HepG2 (cell line): ENCODE measurements around the gene NPS. TPM values are rescaled to one million over a fixed set of nuclear protein-coding genes. Genes with fewer than 3 reads are reported as not detected.

ENCODE experiments used
- ATAC-seq: fragments of 200-7000 bp; cut with Tn5 transposase; 3 replicates; pipeline ENCODE4 v1.9.1; 2020; ENCODE audit warnings: mild to moderate bottlenecking, moderate library complexity
- BruUV-seq: library from RNA; stranded (reverse); fragments of 400-500 nt; replicated peaks from 2 replicates; lab custom pipeline; 2021; lab: Mats Ljungman, UMichigan
- CTCF ChIA-PET: fragments of 300-600 bp; formaldehyde crosslinking; extraction: SDS; loops from one replicate; lab custom pipeline; 2021; ENCODE audit warnings: low total read pairs, inconsistent platforms, low intra/inter-chr PET ratio; lab: Yijun Ruan, JAX
- POLR2A ChIA-PET: fragments of 350-600 bp; sonication (Branson Sonifier 250); formaldehyde crosslinking; loops from one replicate; lab custom pipeline; 2020; ENCODE audit warnings: antibody characterized with exemption, inconsistent platforms; lab: Yijun Ruan, JAX
- DNase-seq: peaks from one replicate; pipeline ENCODE4 v3.0.0-alpha.2; 2015; ENCODE audit warnings: low spot score
- FAIRE-seq: peaks from 3 replicates; lab custom pipeline; 2011; peaks lifted over from hg19 to GRCh38; lab: Jason Lieb, UNC
- H2AFZ ChIP-seq: one replicate; pipeline ENCODE4 v1.6.1; 2011; ENCODE audit warnings: low read length, inconsistent platforms
- H3K27ac ChIP-seq: fragments of 300-600 bp; 3 replicates; pipeline ENCODE4 v1.8.0; 2011; ENCODE audit warnings: mixed run types, mild to moderate bottlenecking, mixed read lengths, low read length, inconsistent platforms; ENCODE audit not compliant: insufficient read depth; ENCODE audit errors: extremely low read length
- H3K27me3 ChIP-seq, 2 experiments: fragments of 200-600 bp in 1 of 2; 2 replicates in 1 of 2; 3 replicates in 1 of 2; pipeline versions ENCODE4 v1.6.0 to v1.8.0; 2011; ENCODE audit warnings: low read length in 2 of 2, mild to moderate bottlenecking in 2 of 2, moderate library complexity in 2 of 2, inconsistent platforms in 1 of 2; ENCODE audit not compliant: insufficient read depth in 2 of 2, control insufficient read depth in 1 of 2
- H3K36me3 ChIP-seq, 2 experiments: fragments of 200-600 bp in 1 of 2; replicated peaks in 1 of 2; 2 replicates in 1 of 2; 3 replicates in 1 of 2; pipeline versions ENCODE4 v1.5.1 to v1.8.0; 2011; ENCODE audit warnings: low read length in 2 of 2, inconsistent platforms in 1 of 2; ENCODE audit not compliant: insufficient read depth in 2 of 2, control insufficient read depth in 1 of 2
- H3K4me1 ChIP-seq: 2 replicates; pipeline ENCODE4 v1.5.1; 2012; ENCODE audit warnings: low read length, inconsistent platforms; ENCODE audit not compliant: insufficient read depth
- H3K4me2 ChIP-seq: 2 replicates; pipeline ENCODE4 v1.6.0; 2011; ENCODE audit warnings: low read depth, low read length, inconsistent platforms
- H3K4me3 ChIP-seq, 3 experiments: fragments of 200-600 bp in 1 of 3; sonication (generic), shearing (Covaris generic) in 1 of 3; replicated peaks in 1 of 3; 2 replicates each; pipeline ENCODE4 v1.5.1; 2011 to 2016; ENCODE audit warnings: low read length in 3 of 3, inconsistent platforms in 2 of 3, low read depth in 2 of 3, mild to moderate bottlenecking in 2 of 3, control low read depth in 1 of 3, mixed read lengths in 1 of 3; ENCODE audit not compliant: insufficient read depth in 1 of 3
- H3K79me2 ChIP-seq: one replicate; pipeline ENCODE4 v1.6.1; 2011; ENCODE audit warnings: low read length, inconsistent platforms; ENCODE audit not compliant: insufficient read depth
- H3K9ac ChIP-seq: 2 replicates; pipeline ENCODE4 v1.6.0; 2011; ENCODE audit warnings: mild to moderate bottlenecking, low read depth, low read length, inconsistent platforms; ENCODE audit not compliant: insufficient read depth
- H3K9me3 ChIP-seq: 2 replicates; pipeline ENCODE4 v1.5.1; 2012; ENCODE audit warnings: mild to moderate bottlenecking, low read length
- H4K20me1 ChIP-seq: 2 replicates; pipeline ENCODE4 v1.6.0; 2011; ENCODE audit warnings: inconsistent platforms, mild to moderate bottlenecking, low read length, moderate library complexity; ENCODE audit not compliant: insufficient read depth
- ATRX ChIP-seq: sonication (generic); formaldehyde crosslinking; IDR thresholded peaks from 2 replicates; pipeline ENCODE4 v1.4.0; 2020; ENCODE audit warnings: missing genetic modification reagents, borderline replicate concordance
- CENPBD1 ChIP-seq: sonication (generic); formaldehyde crosslinking; IDR thresholded peaks from 2 replicates; pipeline ENCODE4 v1.8.0; 2022; ENCODE audit warnings: missing genetic modification reagents, low read depth, mild to moderate bottlenecking, borderline replicate concordance
- KLF6 ChIP-seq: IDR thresholded peaks from 2 replicates; pipeline ENCODE4 v1.8.0; 2016; ENCODE audit warnings: missing biosample characterization, missing genetic modification reagents
- POGZ ChIP-seq: sonication (generic); formaldehyde crosslinking; IDR thresholded peaks from 2 replicates; pipeline ENCODE4 v1.4.0; 2020; ENCODE audit warnings: mild to moderate bottlenecking, missing genetic modification reagents
- SATB2 ChIP-seq: sonication (generic); formaldehyde crosslinking; IDR thresholded peaks from 2 replicates; pipeline ENCODE4 v1.5.0; 2020; ENCODE audit warnings: missing genetic modification reagents
- SIN3B ChIP-seq: fragments of 150-350 bp; IDR thresholded peaks from 2 replicates; pipeline ENCODE4 v1.6.1; 2014; ENCODE audit warnings: low read length
- SMAD1 ChIP-seq: sonication (generic); formaldehyde crosslinking; IDR thresholded peaks from 2 replicates; pipeline ENCODE4 v1.4.0; 2020; ENCODE audit warnings: missing genetic modification reagents, low read depth, mild to moderate bottlenecking, borderline replicate concordance
- TAF15 ChIP-seq: fragments of 200-400 bp; formaldehyde crosslinking; IDR thresholded peaks from one replicate; pipeline ENCODE4 v1.6.1; 2018; ENCODE audit warnings: mild to moderate bottlenecking, low read depth, low read length; ENCODE audit not compliant: poor library complexity, severe bottlenecking
- TARDBP ChIP-seq: sonication (generic); formaldehyde crosslinking; IDR thresholded peaks from 2 replicates; pipeline ENCODE4 v1.8.0; 2022; ENCODE audit warnings: mild to moderate bottlenecking, missing genetic modification reagents
- YEATS2 ChIP-seq: sonication (generic); formaldehyde crosslinking; IDR thresholded peaks from 2 replicates; pipeline ENCODE4 v1.4.0; 2020; ENCODE audit warnings: missing genetic modification reagents, borderline replicate concordance
- ZFYVE20 ChIP-seq: sonication (generic); formaldehyde crosslinking; IDR thresholded peaks from 2 replicates; pipeline ENCODE4 v1.8.0; 2023; ENCODE audit warnings: low read depth, mild to moderate bottlenecking, moderate library complexity, missing genetic modification reagents, borderline replicate concordance
- ZNF224 ChIP-seq: sonication (generic); formaldehyde crosslinking; IDR thresholded peaks from 2 replicates; pipeline ENCODE4 v1.5.0; 2020; ENCODE audit warnings: mild to moderate bottlenecking, missing genetic modification reagents
- ZNF460 ChIP-seq: sonication (generic); formaldehyde crosslinking; IDR thresholded peaks from 2 replicates; pipeline ENCODE4 v1.5.1; 2020; ENCODE audit warnings: missing genetic modification reagents, mild to moderate bottlenecking, borderline replicate concordance
- ZNF484 ChIP-seq: sonication (generic); formaldehyde crosslinking; IDR thresholded peaks from 2 replicates; pipeline ENCODE4 v1.5.1; 2020; ENCODE audit warnings: mild to moderate bottlenecking, low read depth, missing genetic modification reagents, borderline replicate concordance
- ZNF556 ChIP-seq: sonication (generic); formaldehyde crosslinking; IDR thresholded peaks from 2 replicates; pipeline ENCODE4 v1.4.0; 2020; ENCODE audit warnings: mild to moderate bottlenecking, missing genetic modification reagents, borderline replicate concordance
- WGBS: methylation state at CpG from one replicate; pipeline ENCODE4 v1.1.6; 2017; ENCODE audit warnings: low lambda C conversion rate; 5-methylcytosine and 5-hydroxymethylcytosine counted together
- in situ Hi-C: cut with HindIII; loops from 2 replicates; pipeline ENCODE4 v1.10.0; 2017; ENCODE audit warnings: low pct_unique_long_range_greater_than_20kb; ENCODE audit not compliant: extremely low pct_ligation_motif_present
- intact Hi-C: fragments of 100-400 bp; cut with micrococcal nuclease; formaldehyde crosslinking; loops from one replicate; pipeline ENCODE4 v1.10.0; 2022; ENCODE audit not compliant: unreplicated experiment
- polyA plus RNA-seq, 8 experiments: library from polyadenylated mRNA; depleted of rRNA in 3 of 8; stranded (reverse) in 7 of 8; unstranded in 1 of 8; fragments of >200 nt; fragmentation: Illumina TruSeq in 4 of 8; extraction: Trizol in 4 of 8; gene quantifications; 2 replicates each; pipeline versions ENCODE4 v1.2.1 to v1.2.3, GENCODE V29; 2011 to 2016; ENCODE audit warnings: low read depth in 4 of 8, missing spikeins in 1 of 8, mixed read lengths in 1 of 8; ENCODE audit not compliant: insufficient read depth in 1 of 8
- total RNA-seq, 5 experiments: library from RNA; depleted of rRNA; stranded (reverse); fragments of >200 nt; fragmentation: Illumina TruSeq; extraction: Trizol; gene quantifications; 2 replicates each; pipeline ENCODE4 v1.2.3, GENCODE V29; 2016; ENCODE audit warnings: low read depth in 1 of 5

NPS gene
- total and polyA plus RNA-seq, 2 of the 13 experiments (the other 11 are each of a cell fraction or from before 2014, with no cell fraction given): not detected

GRCh38 chr10:127527891-127528290, 21.2 kb upstream of the NPS start:
- ATAC-seq (no peak), FAIRE-seq (no peak), DNase-seq (no peak)
- Histone ChIP-seq H3K4me3 (no peak overlapping the region), H3K27me3 (peaks cover 2 to 40% of the 10 kb centered on the region in 2 experiments; a peak in 4 of 5 replicates), H3K4me1 (no peaks in the 10 kb centered on the region), H3K9me3 (no peaks in the 10 kb centered on the region), H3K9ac (no peak overlapping the region), H3K4me2 (no peak overlapping the region), H3K79me2 (no peaks in the 10 kb centered on the region), H3K36me3 (no peaks in the 10 kb centered on the region), H4K20me1 (no peaks in the 10 kb centered on the region), H3K27ac (no peak overlapping the region), H2AFZ (no peak overlapping the region)
- WGBS: 8% methylated on average over 8 of the region's 8 CpGs
- no TSS peak for BruUV-seq
- intact Hi-C loops (no loop called here), in situ Hi-C loops (no loop called here)
- TF ChIP-seq ATRX (CRISPR knock-in tag) (no peak), SMAD1 (no peak), YEATS2 (CRISPR knock-in tag) (no peak), ZNF224 (no peak), CENPBD1 (CRISPR knock-in tag) (no peak), KLF6 (CRISPR knock-in tag) (no peak), ZNF556 (CRISPR knock-in tag) (no peak), SIN3B (no peak), ZNF460 (CRISPR knock-in tag) (no peak)
- ChIA-PET CTCF (no interaction called here), POLR2A (no interaction called here)

GRCh38 chr10:127532193-127532592, 16.9 kb upstream of the NPS start:
- BruUV-seq: no TSS peak
- Histone ChIP-seq H3K36me3 (no peaks in the 10 kb centered on the region), H3K9ac (no peak overlapping the region), H3K4me2 (no peak overlapping the region), H3K9me3 (no peaks in the 10 kb centered on the region), H3K27ac (no peak overlapping the region), H2AFZ (no peak overlapping the region), H3K4me1 (peaks cover 5% of the 10 kb centered on the region; the same call in 1 of the 2 replicates), H3K4me3 (no peak overlapping the region), H3K27me3 (peaks cover 2 to 32% of the 10 kb centered on the region in 2 experiments; a peak in 4 of 5 replicates), H3K79me2 (no peaks in the 10 kb centered on the region), H4K20me1 (no peaks in the 10 kb centered on the region)
- in situ Hi-C loops: no loop called here
- 37% methylated on average over 5 of the region's 6 CpGs for WGBS
- TF ChIP-seq POGZ (no peak), SATB2 (no peak), TARDBP (no peak), ZNF484 (CRISPR knock-in tag) (no peak), ZFYVE20 (no peak), TAF15 (no peak)
- no peak for ATAC-seq
- ChIA-PET POLR2A (no interaction called here), CTCF (no interaction called here)
- DNase-seq: no peak
- intact Hi-C loops: no loop called here
- no peak for FAIRE-seq
